ENCODE data around the gene ELOVL2.
"Not testable (repeated sequence)": the region's sequence is repeated elsewhere in the genome, so short reads cannot be mapped to it uniquely, and the experiment has no call there.

Gene ELOVL2, protein sequence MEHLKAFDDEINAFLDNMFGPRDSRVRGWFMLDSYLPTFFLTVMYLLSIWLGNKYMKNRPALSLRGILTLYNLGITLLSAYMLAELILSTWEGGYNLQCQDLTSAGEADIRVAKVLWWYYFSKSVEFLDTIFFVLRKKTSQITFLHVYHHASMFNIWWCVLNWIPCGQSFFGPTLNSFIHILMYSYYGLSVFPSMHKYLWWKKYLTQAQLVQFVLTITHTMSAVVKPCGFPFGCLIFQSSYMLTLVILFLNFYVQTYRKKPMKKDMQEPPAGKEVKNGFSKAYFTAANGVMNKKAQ

DNA sequence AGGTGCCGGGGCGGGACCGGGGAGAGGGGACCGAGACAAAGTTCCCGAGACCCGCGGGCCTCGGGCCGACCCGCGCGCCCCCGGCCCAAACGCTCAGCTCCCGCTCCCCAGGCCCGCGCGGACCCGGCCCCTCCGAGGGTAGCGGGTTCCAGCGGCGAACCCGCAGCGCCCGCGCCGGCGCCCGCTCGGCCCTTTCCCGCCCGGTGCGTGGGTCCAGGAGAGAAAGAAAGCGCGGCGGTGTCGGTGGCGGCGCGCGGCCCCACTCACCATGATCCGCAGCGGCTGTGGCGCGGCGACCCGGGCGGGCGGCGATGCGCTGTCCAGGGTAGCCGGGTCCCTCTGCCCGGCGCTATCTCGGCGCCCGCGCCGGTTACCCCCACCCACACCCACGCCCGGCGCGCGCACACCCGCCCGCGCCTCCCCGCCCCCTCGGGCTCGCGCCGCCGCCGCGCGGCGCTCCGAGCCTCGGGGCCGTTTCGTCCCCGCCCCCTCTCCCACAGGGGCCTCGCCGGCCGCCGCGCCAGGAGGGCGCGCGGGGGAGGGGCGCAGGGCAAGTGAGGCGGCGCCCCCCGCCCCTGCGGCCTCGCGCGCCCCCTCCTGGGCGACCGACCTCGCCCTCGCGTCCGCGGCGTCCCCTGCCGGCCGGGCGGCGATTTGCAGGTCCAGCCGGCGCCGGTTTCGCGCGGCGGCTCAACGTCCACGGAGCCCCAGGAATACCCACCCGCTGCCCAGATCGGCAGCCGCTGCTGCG, at the start of gene ELOVL2:
ELOVL2 (minus strand) TSS at position 345 of the 751 bp plus-strand sequence; CDS start at position 270, 75 bp downstream.
- no peak for DNase-seq (ENCODE audit: low read depth, low spot score)

DNA sequence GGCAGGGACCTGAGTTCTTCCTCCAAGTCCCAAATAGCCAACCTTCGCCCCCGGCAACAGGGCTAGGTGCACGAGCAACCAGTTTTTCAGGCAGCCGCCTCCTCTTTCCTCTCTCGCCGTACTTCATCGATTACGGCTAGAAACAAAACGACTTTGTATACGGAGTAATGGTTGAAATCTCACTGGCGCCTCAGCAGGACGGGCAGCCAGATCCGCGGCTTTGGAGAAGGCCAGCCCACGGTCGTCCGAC, 49.2 kb upstream of the ELOVL2 start:
- DNase-seq (ENCODE audit: low read depth, low spot score) = no peak

- no peak for DNase-seq (ENCODE audit: low read depth, low spot score)
Measured at GRCh38 chr6:11092668-11093375, 48.7 kb upstream of the ELOVL2 start.

- DNase-seq (ENCODE audit: low read depth, low spot score) = not testable (repeated sequence)
Measured at GRCh38 chr6:11091141-11091540, 47.0 kb upstream of the ELOVL2 start.

- DNase-seq (ENCODE audit: low read depth, low spot score) = no peak
Measured at GRCh38 chr6:11089695-11090094, 45.6 kb upstream of the ELOVL2 start.

GRCh38 chr6:11087141-11087812, 43.2 kb upstream of the ELOVL2 start:
- DNase-seq (ENCODE audit: low read depth, low spot score) = not testable (repeated sequence)

- no peak for DNase-seq (ENCODE audit: low read depth, low spot score)
Measured at GRCh38 chr6:11085758-11086435, 41.8 kb upstream of the ELOVL2 start.

DNA sequence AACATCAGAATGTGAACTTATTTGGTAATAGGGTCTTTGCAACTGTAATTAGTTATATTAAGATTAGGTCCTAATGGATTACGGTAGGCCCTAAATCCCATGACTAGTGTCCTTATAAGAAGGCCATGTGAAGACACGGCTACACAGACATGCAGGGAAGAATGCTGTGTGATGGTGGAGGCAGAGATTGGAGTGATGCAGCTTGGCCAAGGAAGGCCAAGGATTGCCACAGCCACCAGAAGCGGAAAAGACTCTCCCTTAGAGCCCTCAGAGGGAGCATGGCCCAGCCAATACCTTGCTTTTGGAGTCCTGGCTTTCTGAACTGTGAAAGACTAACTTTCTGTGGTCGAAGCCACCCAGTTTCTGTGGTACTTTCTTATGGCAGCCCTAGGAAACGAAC, 39.9 kb upstream of the ELOVL2 start:
- no peak for DNase-seq (ENCODE audit: low read depth, low spot score)

GRCh38 chr6:11083491-11083890, 39.4 kb upstream of the ELOVL2 start:
- no peak for DNase-seq (ENCODE audit: low read depth, low spot score)

DNA sequence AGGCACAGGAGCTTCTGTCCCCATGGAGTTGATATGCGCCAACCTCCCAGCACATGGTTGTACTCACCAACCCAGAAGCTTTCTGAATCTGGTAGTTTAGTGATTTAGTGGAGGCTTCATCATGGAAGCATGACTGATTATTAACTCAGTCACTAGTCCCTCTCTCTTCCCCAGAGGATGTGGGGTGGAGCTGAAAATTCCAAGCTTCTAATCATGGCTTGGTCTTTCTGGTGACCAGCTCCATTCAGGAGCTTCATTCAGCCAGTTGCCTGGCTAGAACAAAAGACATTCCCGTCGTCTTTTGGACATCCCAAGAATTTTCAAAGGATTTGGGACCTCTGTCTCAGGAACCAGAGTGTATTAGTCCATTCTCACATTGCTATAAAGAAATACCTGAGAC, 36.2 kb upstream of the ELOVL2 start:
- no peak for DNase-seq (ENCODE audit: low read depth, low spot score)

DNA sequence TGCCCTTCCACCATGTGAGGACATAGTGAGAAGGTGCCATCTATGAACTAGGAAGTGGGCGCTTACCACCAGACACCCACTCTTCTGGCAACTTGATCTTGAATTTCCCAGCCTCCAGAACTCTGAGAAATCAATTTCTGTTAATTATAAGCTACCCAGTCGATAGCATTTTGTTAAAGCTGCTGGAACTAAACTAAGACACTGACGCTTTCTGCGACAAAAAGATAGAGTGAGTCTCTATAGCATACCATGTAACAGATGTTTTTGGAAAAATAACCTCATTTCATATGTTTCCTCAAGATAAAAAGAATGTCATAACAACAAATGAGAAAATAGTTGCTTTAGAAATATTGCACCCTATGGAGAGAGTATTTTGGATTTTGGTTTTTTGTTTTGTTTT, 34.2 kb upstream of the ELOVL2 start:
- no peak for DNase-seq (ENCODE audit: low read depth, low spot score)

GRCh38 chr6:11076540-11076939, 32.4 kb upstream of the ELOVL2 start:
- no peak for DNase-seq (ENCODE audit: low read depth, low spot score)

- DNase-seq (ENCODE audit: low read depth, low spot score) = no peak
Measured at GRCh38 chr6:11072101-11072500, 28.0 kb upstream of the ELOVL2 start.

DNA sequence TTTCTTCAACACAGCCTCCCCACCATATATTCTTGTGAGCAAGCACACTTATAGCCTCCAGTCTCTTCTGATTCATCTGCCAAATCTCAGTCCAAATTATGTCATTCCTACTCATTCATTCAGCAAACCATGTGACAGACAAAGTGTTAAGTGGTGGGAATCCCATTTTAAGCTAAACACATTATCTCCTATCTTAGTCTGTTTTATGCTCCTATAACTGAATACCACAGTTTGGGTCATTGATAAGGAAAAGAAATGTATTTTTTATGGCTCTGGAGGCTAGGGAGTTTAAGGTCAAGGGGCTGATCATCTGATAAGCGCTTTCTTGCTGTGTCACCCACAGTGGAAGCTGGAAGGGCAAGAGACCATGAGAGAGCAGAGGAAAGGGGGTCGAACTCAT, 25.7 kb upstream of the ELOVL2 start:
- no peak for DNase-seq (ENCODE audit: low read depth, low spot score)

- DNase-seq (ENCODE audit: low read depth, low spot score) = no peak
Measured at GRCh38 chr6:11067348-11067747, 23.2 kb upstream of the ELOVL2 start.

DNA sequence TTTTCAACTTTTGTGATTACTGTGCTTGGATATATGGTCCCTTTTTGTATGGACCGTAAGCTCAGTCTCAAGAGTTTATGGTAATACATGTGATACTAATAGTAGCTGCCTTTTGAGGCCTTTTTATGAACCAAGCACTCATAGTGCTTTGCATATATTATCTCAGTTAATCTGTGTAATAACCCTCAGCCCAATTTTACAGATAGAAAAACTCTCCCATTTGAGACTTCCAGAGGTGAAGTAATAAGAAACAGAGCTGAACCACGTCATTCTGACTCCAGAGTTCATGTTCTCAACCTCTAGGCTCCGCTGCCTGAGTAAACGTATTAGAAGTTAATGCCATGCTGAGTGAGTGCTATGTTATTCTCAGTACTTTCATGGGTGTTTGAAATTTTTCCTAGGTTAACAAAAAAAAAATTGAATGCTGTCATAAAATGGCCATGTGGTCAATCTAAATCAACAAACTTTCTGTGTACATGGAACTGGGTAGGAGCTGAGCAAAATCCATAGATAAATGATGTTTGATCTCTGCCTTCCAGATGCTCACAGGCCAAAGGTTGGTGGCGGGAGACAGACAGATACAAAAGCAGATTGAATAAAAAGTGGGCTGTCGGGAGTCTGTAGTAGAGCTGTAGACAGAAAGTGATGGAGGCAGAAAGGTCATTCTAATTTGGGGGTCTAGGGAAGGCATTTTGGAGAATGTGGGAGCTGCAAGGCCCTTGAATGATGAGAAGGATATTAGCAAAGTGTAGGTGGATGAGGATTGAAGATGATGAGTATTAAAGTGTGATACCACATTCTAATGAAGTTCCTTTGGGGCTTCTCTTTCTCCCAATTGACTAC, 22.6 kb upstream of the ELOVL2 start:
- no peak for DNase-seq (ENCODE audit: low read depth, low spot score)

- no peak for DNase-seq (ENCODE audit: low read depth, low spot score)
Measured at GRCh38 chr6:11065436-11066202, 21.5 kb upstream of the ELOVL2 start.

DNA sequence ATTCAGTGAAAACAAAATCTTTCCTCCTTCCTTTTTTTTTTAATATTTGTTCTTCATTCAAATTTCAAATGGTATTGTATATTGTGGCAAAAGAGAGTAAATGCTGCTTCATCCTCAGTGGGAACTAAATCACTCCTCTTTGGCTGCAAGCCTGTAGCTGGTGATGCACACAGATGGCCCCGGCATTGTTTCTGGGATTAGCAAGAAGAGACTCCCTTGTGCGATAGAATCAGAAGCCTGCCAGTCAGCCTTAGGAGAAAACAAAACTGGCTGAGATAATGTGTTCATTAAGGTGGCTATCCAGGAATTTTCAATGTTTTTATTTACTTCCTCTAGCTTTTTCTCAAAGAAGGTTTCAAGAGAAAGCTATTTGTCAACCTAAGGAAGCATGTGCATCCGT, 20.7 kb upstream of the ELOVL2 start:
- DNase-seq (ENCODE audit: low read depth, low spot score) = no peak

GRCh38 chr6:11062715-11063114, 18.6 kb upstream of the ELOVL2 start:
- DNase-seq (ENCODE audit: low read depth, low spot score) = no peak

- DNase-seq (ENCODE audit: low read depth, low spot score) = no peak
Measured at GRCh38 chr6:11062083-11062482, 18.0 kb upstream of the ELOVL2 start.
